ENCODE measurements around the gene THUMPD1.
"Not testable (repeated sequence)": the region's sequence is repeated elsewhere in the genome, so short reads cannot be mapped to it uniquely, and the experiment has no call there.

THUMPD1 gene, protein sequence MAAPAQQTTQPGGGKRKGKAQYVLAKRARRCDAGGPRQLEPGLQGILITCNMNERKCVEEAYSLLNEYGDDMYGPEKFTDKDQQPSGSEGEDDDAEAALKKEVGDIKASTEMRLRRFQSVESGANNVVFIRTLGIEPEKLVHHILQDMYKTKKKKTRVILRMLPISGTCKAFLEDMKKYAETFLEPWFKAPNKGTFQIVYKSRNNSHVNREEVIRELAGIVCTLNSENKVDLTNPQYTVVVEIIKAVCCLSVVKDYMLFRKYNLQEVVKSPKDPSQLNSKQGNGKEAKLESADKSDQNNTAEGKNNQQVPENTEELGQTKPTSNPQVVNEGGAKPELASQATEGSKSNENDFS

DNA sequence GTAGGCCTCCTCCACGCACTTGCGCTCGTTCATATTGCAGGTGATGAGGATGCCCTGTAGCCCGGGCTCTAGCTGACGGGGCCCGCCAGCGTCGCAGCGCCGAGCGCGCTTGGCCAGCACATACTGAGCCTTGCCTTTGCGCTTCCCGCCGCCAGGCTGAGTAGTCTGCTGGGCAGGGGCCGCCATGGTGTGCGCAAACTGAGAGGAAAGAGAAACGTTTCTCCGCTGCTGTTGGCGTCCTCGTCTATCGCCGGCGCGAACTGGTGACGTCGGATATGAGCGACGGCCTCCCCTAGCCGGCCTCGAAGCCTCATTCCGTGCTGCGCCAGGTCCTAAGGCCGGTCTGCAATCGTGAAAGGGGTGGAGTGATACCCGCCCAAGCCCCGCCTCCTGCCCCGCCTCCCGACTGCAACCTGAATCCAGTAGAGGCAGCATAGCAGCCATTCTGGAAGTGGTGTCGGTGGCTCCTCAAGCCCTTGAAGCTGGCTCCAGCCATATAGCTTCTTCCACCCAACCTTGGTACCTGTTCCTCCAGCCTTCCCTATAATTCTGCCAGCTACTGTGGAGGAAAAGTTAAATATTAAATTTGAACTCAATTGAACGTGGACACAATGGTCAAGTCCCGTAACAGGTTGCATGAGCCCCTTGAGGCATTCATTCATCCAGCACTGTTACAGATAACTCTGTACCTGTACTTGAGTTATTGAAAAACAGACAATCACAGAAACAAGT is at the start of gene THUMPD1:
Gene THUMPD1 (minus strand): TSS at position 265 of the 732 bp plus-strand sequence. CDS start 79 bp downstream, at position 186.
- peak; percentile 81 for DNase-seq

DNA sequence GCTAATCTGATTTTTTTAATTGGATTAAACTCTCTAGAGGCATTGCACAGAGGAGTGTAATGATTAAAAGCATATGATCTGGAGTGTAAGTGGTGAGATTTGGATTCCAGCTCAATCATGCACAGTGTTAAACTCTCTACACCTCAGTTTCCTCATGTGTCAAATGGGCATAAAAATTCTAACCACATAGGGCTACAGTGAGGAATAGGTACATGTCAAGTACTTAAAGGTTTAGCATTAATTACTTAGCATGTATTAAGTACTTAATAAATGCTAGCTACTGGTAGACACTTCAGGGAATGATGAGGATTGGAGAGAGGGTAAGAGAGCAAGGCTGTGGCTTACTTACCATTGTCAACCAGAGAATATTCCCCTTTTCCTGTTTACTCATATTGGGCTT is 47.5 kb upstream of the THUMPD1 start:
- DNase-seq, result no peak

- DNase-seq, result no peak
Measured at GRCh38 chr16:20784204-20784603, 42.6 kb upstream of the THUMPD1 start.

DNA sequence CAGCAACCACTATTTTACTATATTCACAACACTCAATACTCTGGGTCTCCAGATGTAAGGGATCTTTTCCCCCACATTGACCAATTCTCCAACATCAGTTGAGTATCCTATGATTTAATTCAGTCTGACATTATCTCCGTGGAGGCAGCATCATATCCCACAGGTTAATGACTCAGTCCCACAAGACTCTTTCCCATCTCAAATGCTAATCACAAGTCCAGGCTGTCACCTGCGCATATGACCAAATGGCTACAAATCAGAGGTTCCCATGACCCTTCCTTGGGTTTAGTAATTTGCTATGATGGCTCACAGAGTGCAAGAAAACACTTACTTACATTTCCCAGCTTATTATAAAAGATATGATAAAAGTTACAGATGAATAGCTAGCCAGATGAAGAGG is 40.9 kb upstream of the THUMPD1 start:
- no peak for DNase-seq

GRCh38 chr16:20781697-20782096 is 40.1 kb upstream of the THUMPD1 start:
- no peak for DNase-seq

- DNase-seq, result no peak
Measured at GRCh38 chr16:20774703-20775362, 33.2 kb upstream of the THUMPD1 start.

DNA sequence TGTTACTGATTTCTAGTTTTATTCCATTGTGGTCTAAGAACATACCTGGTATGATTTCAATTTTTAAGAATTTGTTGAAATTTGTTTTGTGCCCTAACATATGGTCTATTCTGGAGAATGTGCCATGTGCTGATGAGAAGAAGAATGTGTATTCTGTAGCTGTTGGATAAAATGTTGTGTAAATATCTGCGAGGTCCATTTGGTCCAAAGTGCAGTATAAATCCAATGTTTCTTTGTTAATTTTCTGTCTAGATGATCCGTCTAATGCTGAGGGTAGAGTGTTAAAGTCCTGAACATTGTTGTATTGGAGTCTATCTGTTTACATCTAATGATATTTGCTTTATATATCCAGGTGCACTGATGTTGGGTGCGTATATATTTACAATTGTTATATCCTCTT is 32.1 kb upstream of the THUMPD1 start:
- DNase-seq, result no peak

DNA sequence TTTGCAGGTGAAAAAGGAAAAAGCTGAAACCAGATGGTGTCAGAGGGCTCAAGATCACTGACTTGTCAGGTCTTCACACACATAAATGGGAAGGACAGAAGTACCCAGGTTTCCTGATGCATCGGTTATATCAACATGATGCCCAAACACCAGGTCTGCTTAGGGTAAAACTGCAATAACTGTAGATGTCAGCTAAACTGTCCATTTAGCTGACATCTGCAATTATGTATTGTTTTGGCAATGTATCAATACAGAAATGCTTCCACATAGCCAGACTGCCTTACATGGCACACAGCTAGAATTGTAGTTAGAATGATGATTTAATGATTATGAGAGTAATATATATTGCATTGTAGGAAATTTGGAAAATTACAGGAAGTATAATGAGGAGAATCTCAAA is 27.2 kb upstream of the THUMPD1 start:
- DNase-seq, result no peak

GRCh38 chr16:20768121-20768520 is 26.5 kb upstream of the THUMPD1 start:
- DNase-seq, result no peak

- no peak for DNase-seq
Measured at GRCh38 chr16:20767577-20767976, 26.0 kb upstream of the THUMPD1 start.

- no peak for DNase-seq
Measured at GRCh38 chr16:20766294-20766693, 24.7 kb upstream of the THUMPD1 start.

- no peak for DNase-seq
Measured at GRCh38 chr16:20765732-20766131, 24.1 kb upstream of the THUMPD1 start.

GRCh38 chr16:20764448-20764847 is 22.8 kb upstream of the THUMPD1 start:
- not testable (repeated sequence) for DNase-seq

DNA sequence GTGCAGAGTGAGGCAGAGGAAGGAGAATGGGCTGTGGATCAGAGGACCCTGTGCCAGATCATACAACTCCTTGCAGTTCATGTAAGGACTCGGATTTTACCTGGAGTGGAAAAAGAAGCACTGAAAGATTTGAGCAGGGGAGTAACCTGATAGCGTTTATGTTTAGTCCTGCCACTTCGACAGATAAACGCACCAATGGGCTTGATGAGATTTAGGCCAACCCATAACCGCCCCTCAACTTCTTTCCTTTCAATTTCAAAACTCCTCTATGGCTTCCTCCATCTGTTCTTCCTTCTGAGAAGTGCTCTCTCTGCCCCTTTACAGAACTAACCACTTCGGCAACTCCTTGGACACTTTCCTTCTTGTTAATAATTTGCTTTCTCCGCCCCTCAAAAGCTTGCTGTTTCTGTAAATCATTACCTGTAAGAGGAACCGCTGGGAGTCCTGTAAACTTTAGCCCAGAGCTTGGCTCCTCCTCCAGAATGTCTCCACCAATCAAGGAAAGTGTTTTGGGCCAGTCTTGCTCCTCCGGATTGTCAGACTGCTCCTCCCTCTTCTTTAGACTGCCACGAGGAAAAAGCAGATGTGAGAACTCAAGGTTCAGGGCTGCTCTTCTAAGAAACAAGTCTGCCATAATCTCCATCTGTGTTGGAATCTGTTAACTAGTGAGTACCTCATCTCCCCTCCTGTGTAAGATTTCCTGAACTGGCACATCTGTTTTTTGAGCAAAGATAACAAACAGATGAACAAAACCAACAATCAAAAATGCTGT is 22.0 kb upstream of the THUMPD1 start, which contains the start of gene ACSM3:
Gene ACSM3 (plus strand): TSS at position 554 of the 772 bp plus-strand sequence. CDS start 6,021 bp downstream, outside the sequence.
- no peak for DNase-seq

GRCh38 chr16:20762404-20763123 is 20.9 kb upstream of the THUMPD1 start:
- DNase-seq, result no peak

DNA sequence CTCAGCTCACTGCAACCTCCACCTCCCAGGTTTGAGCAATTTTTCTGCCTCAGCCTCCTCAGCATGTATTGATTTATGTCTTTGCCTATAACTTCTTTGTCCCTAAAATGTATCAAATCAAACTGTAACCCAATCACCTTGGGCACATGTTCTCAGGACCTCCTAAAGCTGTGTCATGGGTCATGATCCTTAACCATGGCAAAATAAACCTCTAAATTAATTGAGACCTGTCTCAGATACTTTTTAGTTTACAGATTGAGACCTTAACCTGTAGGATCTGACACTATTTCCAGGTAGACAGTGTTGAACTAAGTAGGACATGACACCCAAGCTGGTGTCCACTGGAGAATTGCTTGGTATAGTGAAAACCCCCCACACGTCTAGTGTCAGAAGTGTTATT is 19.6 kb upstream of the THUMPD1 start:
- DNase-seq, result no peak

DNA sequence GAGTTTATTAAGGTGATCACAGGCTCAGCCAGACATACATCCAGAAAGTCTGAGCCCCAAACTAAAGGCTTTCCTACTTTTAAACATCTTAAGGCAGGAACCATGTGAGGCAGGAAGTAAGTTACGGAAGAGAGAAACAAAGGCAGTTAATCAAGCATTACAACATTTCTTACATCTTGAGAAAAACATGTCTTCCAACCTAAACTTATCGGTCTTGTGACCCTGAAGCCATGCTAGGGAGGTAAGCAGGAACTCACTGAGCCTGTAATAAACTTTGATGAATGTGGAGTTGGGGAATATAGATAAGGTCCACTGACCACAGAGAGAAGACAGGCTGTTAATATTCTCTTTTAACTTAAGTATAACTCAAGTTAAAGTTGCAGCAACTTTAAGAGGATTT is 18.7 kb upstream of the THUMPD1 start:
- DNase-seq, result no peak

DNA sequence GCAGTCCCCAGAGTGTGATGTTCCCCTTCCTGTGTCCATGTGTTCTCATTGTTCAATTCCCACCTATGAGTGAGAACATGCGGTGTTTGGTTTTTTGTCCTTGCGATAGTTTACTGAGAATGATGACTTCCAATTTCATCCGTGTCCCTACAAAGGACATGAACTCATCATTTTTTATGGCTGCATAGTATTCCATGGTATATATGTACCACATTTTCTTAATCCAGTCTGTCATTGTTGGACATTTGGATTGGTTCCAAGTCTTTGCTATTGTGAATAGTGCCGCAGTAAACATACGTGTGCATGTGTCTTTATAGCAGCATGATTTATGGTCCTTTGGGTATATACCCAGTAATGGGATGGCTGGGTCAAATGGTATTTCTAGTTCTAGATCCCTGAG is 14.2 kb upstream of the THUMPD1 start:
- DNase-seq, result not testable (repeated sequence)

GRCh38 chr16:20755238-20755637 is 13.6 kb upstream of the THUMPD1 start:
- DNase-seq, result no peak

DNA sequence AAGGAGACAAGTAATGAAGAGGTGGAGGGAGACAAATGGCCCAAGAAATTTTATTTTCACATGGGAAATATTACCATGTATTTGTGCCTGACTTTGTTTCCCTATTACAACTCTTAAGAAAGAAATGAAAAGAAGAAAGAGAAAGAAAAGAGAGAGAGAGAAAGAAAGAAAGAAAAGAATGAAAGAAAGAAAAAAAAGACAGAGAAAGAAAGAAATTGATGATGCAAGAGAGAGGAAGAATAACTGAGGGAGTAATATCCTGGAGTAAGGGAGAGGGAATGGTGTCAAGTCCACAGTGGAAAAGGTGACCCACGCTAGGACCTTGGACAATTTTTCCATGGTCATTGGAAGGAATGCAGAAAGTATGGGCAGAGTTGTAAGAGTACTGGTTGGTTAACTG is 12.1 kb upstream of the THUMPD1 start:
- DNase-seq, result no peak

DNA sequence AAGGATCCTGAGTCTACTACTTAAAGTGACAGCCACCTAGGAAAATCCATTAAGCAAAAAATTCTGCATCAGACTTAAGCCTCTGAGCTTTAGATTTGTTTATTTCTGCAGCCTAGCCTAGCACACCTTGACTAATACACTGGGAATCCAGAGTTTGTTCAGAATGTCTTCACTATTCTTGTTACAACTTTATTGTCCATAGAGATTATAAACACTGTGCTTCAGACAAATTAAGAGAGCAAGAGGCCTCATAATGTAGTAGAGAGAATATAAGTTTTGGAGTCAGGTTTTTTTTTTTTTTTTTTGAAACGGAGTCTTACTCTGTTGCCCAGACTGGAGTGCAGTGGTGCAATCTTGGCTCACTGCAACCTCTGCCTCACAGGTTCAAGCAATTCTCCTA is 8.9 kb upstream of the THUMPD1 start:
- no peak for DNase-seq

GRCh38 chr16:20749474-20749873 is 7.9 kb upstream of the THUMPD1 start:
- no peak for DNase-seq
